Posterior vena cava (tissue), 2 donors: ENCODE results near the gene ABCA3. TPM values are rescaled to one million over a fixed set of nuclear protein-coding genes. Genes with fewer than 3 reads are reported as not detected.

Source experiments
- DNase-seq: peaks from one replicate; pipeline ENCODE4 v3.0.0-alpha.2; 2020; ENCODE audit warnings: low spot score
- intact Hi-C, 2 donors: fragments of 100-400 bp; cut with DNase I; formaldehyde crosslinking; loops; one replicate each; pipeline versions ENCODE4 v1.14.1 to v1.14.2; 2022 to 2023
- microRNA-seq, 2 donors: library from miRNA; unstranded; fragments of <30 nt; microRNA quantifications; one replicate each; pipeline ENCODE4 v1.2.0, GENCODE V29; 2020 to 2021; ENCODE audit warnings: borderline microRNAs expressed in 2 of 2
- total RNA-seq, 2 donors: library from RNA; stranded (reverse); fragmentation: NEBNext Ultra II Directional; extraction: Animal tissue kit (Norgen Biotek cat#: 25700); gene quantifications; one replicate each; pipeline ENCODE4 v1.2.1, GENCODE V29; 2021
- donor health status: DM: yes; HTN: yes; CAD: no.
- donor health status: DM: yes; HTN: yes; CAD: no.

Gene ABCA3
- total RNA-seq, 2 donors from 2014 or later, result 9.6 to 16.6 TPM

GRCh38 chr16:2231016-2231931 lies 109.3 kb downstream of the ABCA3 start:
- DNase-seq, result no peak
- intact Hi-C loops, result no loop called here

GRCh38 chr16:2230376-2230775 lies 110.2 kb downstream of the ABCA3 start:
- intact Hi-C loops, result no loop called here

GRCh38 chr16:2229632-2230250 lies 110.8 kb downstream of the ABCA3 start:
- DNase-seq, result no peak
- intact Hi-C loops, result loop anchor here in 1 of 2 donors (10.0 kb wide), 1 partner anchor 45 kb away; no protein-coding TSS in a partner anchor

More at GRCh38 chr16:2230376-2230775, 110.2 kb downstream of the ABCA3 start:
- DNase-seq, result no peak

GRCh38 chr16:2229091-2229490 lies 111.4 kb downstream of the ABCA3 start:
- intact Hi-C loops, result loop anchor here in 1 of 2 donors (10.0 kb wide), 1 partner anchor 46 kb away; no protein-coding TSS in a partner anchor
- no peak for DNase-seq

GRCh38 chr16:2228161-2228824 lies 112.2 kb downstream of the ABCA3 start:
- intact Hi-C loops, result loop anchor here in 1 of 2 donors (10.0 kb wide), 1 partner anchor 47 kb away; no protein-coding TSS in a partner anchor
- no peak for DNase-seq

- no peak for DNase-seq
- intact Hi-C loops, result loop anchor here in 1 of 2 donors (10.0 kb wide), 1 partner anchor 48 kb away; no protein-coding TSS in a partner anchor
These were observed 113.6 kb downstream of the ABCA3 start for GRCh38 chr16:2226918-2227317.

GRCh38 chr16:2226245-2226793 lies 114.2 kb downstream of the ABCA3 start:
- no peak for DNase-seq
- intact Hi-C loops, result loop anchor here in 1 of 2 donors (10.0 kb wide), 1 partner anchor 48 kb away; no protein-coding TSS in a partner anchor

Small RNAs within 50 kb of the gene (microRNA-seq; reads per million reads assigned to microRNA genes)
- gene MIR3677, result 0 to 0.26 reads per million in 2 donors
- gene MIR4717, result 0 reads per million in 2 donors

Other genes starting within 250 kb of the ABCA3 start
- gene PKD1, start 204.8 kb downstream of the ABCA3 start, total RNA-seq, result 100 to 1,000 TPM; 177 to 181 TPM
- gene RAB26, start 192.1 kb downstream of the ABCA3 start, total RNA-seq, result under 1 TPM in 1 of 2 donors, not detected in 1; 0.28 TPM
- 10 to 100 TPM; 56.7 to 62.0 TPM for gene TRAF7, start 184.9 kb downstream of the ABCA3 start, total RNA-seq
- under 1 TPM in 1 of 2 donors, not detected in 1; 0.05 TPM for gene CASKIN1, start 144.1 kb downstream of the ABCA3 start, total RNA-seq
- 10 to 100 TPM; 16.6 to 21.4 TPM for gene MLST8, start 135.3 kb downstream of the ABCA3 start, total RNA-seq
- 1 to 10 TPM; 2.1 to 2.6 TPM for gene BRICD5, start 129.9 kb downstream of the ABCA3 start, total RNA-seq
- 1 to 10 TPM; 7.2 to 8.4 TPM for gene PGP, start 125.9 kb downstream of the ABCA3 start, total RNA-seq
- 10 to 100 TPM; 15.5 to 19.3 TPM for gene E4F1, start 117.1 kb downstream of the ABCA3 start, total RNA-seq
- under 1 TPM in 1 of 2 donors, not detected in 1; 0.19 TPM for gene DNASE1L2, start 104.3 kb downstream of the ABCA3 start, total RNA-seq
- gene ECI1, start 89.1 kb downstream of the ABCA3 start, total RNA-seq, result 10 to 100 TPM; 30.2 to 31.9 TPM
- 100 to 1,000 TPM in 1 of 2 donors, 10 to 100 TPM in 1; 84.9 to 101 TPM for gene RNPS1, start 72.6 kb downstream of the ABCA3 start, total RNA-seq
- 1 to 10 TPM in 1 of 2 donors, under 1 TPM in 1; 0.81 to 1.3 TPM for gene CCNF, start 88.7 kb upstream of the ABCA3 start, total RNA-seq
- gene TEDC2, start 119.4 kb upstream of the ABCA3 start, total RNA-seq, result under 1 TPM in 1 of 2 donors, not detected in 1; 0.86 TPM
- under 1 TPM in 1 of 2 donors, not detected in 1; 0.29 TPM for gene NTN3, start 130.6 kb upstream of the ABCA3 start, total RNA-seq
- 10 to 100 TPM; 11.4 to 13.3 TPM for gene TBC1D24, start 134.4 kb upstream of the ABCA3 start, total RNA-seq
- gene ATP6V0C, start 173.2 kb upstream of the ABCA3 start, total RNA-seq, result 100 to 1,000 TPM; 107 to 133 TPM
- gene AMDHD2, start 179.6 kb upstream of the ABCA3 start, total RNA-seq, result 10 to 100 TPM; 25.5 to 34.3 TPM
- gene CEMP1, start 190.7 kb upstream of the ABCA3 start, total RNA-seq, result not detected
- 10 to 100 TPM; 36.8 to 40.1 TPM for gene PDPK1, start 197.3 kb upstream of the ABCA3 start, total RNA-seq